GM18517 (cell line): ENCODE results near the gene FASN.

Source experiments
- ATAC-seq: cut with Tn5 transposase; IDR thresholded peaks from one replicate; pipeline ENCODE4 v1.9.1; 2021; ENCODE audit warnings: mild to moderate bottlenecking, moderate library complexity; ENCODE audit not compliant: unreplicated experiment

The FASN gene

GRCh38 chr17:82103553-82104451 is 5.8 kb upstream of the FASN start:
- no peak for ATAC-seq

- no peak for ATAC-seq
These were observed 4.0 kb upstream of the FASN start for GRCh38 chr17:82101767-82102679.

GRCh38 chr17:82101301-82101715 is 3.3 kb upstream of the FASN start:
- no peak for ATAC-seq

- no peak for ATAC-seq
These were observed 2.7 kb upstream of the FASN start for GRCh38 chr17:82100502-82101298.

- ATAC-seq: peak; percentile 5
These were observed 1.1 kb upstream of the FASN start for GRCh38 chr17:82098939-82099763.

GRCh38 chr17:82097919-82098168 is 192 bp downstream of the FASN start:
- ATAC-seq: no peak

- peak; percentile 0 for ATAC-seq
These were observed 685 bp downstream of the FASN start for GRCh38 chr17:82097184-82097918.

GRCh38 chr17:82096709-82097183 is 1.3 kb downstream of the FASN start:
- no peak for ATAC-seq

GRCh38 chr17:82095777-82096708 is 2.0 kb downstream of the FASN start:
- ATAC-seq: no peak

GRCh38 chr17:82094931-82095776 is 2.9 kb downstream of the FASN start:
- ATAC-seq: no peak

GRCh38 chr17:82092995-82093751 is 4.9 kb downstream of the FASN start:
- no peak for ATAC-seq

GRCh38 chr17:82092628-82092994 is 5.4 kb downstream of the FASN start:
- ATAC-seq: no peak

- ATAC-seq: no peak
These were observed 5.9 kb downstream of the FASN start for GRCh38 chr17:82092094-82092586.

- no peak for ATAC-seq
These were observed 6.6 kb downstream of the FASN start for GRCh38 chr17:82091264-82092066.

- ATAC-seq: no peak
These were observed 7.3 kb downstream of the FASN start for GRCh38 chr17:82090549-82091263.
